GM19372 (cell line): Measurements from ENCODE around the gene CYP19A1.
"Not testable (repeated sequence)": the region's sequence is repeated elsewhere in the genome, so short reads cannot be mapped to it uniquely, and the experiment has no call there.

Source experiments
- ATAC-seq: cut with Tn5 transposase; IDR thresholded peaks from one replicate; pipeline ENCODE4 v1.9.1; 2021; ENCODE audit warnings: mild to moderate bottlenecking, low read depth, moderate library complexity; ENCODE audit not compliant: unreplicated experiment

The CYP19A1 gene

DNA sequence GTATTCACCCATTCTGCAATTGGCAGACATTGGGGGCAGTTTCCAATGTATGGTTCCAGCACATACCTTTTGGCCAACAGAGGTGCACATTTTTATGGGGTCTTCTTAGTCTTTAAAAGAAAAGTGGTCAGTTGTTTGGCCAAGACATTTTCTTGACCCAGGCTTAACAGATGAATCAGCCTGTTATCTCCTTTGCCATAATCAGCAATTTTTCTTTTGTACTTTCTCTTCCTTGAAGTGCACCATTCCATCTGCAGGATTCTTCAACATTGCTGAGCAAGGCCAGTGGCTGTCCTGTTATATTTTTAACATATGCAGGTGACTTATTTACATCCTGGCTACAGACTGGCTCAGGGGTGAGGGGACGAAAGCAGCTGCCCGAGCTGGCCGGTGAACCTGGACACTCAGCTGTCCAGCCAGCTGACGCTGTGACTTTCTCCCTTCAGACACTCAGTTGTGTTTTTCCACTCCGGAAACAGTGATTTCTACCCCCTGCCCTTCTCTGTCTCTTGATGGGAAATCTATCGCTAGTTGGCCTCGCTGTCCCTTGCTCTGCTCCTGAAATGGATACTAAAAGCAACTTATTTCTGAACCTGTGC lies 147.2 kb downstream of the CYP19A1 start:
- ATAC-seq = no peak

DNA sequence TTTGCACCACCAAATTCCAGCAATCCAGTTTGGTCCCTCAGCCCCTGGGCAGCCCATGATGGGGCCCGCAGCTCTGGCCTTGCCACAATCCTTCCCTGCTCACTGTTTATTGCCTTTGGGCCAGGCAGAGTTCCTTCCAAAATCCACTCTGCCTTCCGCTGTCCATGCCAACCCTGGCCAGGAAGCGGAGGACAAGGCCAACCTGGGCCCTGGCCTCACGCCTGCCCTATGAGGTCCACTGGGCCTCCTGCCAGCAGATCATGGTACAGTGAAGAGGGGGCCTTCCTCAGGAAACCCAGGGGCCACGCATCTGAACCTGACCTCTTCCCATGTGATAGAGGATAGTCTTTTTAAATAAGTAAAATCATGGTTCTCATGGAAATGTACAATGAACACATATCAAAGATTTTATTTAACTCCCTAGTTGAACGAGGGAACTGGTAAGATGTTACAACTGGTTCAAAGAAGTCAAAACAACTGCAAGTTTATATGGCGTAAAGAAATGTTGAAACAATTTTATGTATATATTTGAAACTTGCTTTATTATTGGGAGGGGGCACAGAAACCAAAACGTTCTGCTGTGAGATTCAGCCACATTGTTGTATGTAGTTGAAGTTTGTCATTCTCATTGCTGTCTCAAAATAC lies 147.8 kb downstream of the CYP19A1 start:
- no peak for ATAC-seq

DNA sequence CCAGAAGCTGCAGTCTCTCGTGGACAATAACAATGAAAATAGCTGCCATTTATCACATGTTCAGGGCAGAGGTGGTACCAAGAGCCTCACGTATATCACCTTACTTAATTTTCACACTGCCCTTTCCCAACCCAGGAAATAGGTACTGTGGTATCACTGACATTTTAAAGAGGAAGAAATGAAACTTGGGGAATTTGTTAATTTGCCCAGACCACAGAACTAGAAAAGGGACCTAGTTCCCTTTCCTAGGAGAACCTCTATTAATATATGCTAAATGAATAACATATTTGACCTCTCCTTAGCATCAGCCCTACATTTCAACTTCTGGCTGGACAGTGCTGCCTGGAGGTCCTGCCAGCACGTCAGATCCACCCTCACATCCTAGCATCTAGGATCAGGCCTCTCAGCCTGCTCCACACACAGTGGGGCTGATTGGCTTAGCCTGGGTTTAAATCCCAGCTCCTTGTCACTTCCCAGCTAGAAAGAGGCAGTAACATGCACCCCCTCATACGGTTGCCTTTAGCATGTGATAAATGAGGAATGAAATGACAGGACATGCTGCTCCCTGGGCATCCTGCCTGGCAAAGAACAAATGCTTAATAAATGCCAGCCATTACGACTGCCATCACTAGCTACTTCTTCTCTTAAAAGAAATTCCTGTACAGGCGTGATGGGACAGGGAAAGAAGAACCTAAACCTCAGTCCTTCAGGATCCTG lies 148.6 kb downstream of the CYP19A1 start:
- ATAC-seq = no peak

DNA sequence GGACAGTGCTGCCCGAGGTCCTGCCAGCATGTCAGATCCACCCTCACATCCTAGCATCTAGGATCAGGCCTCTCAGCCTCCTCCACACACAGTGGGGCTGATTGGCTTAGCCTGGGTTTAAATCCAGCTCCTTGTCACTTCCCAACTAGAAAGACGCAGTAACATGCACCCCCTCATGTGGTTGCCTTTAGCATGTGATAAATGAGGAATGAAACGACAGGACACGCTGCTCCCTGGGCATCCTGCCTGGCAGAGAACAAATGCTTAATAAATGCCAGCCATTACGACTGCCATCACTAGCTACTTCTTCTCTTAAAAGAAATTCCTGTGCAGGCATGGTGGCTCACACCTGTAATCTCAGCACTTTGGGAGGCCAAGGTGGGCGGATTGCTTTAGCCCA lies 149.6 kb downstream of the CYP19A1 start:
- not testable (repeated sequence) for ATAC-seq

DNA sequence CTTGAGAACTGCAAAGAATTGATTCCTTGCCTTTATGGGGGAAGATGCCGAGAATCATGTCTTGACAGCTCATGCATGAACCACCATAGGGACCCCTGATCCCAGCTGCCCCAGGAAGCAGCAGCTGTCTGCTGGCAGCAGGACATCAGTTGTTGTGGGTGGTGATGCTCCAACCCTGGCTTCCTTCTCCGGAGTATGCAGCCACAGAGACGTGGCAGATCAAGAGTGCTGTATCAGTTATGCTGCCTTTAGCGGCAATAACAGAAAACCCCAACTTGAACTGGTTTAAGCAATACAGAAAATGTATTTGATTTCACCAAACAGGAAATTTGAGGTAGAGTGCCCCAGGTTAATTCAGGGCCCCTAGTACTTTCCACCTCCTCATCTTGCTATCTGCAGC lies 151.5 kb downstream of the CYP19A1 start:
- ATAC-seq = no peak

DNA sequence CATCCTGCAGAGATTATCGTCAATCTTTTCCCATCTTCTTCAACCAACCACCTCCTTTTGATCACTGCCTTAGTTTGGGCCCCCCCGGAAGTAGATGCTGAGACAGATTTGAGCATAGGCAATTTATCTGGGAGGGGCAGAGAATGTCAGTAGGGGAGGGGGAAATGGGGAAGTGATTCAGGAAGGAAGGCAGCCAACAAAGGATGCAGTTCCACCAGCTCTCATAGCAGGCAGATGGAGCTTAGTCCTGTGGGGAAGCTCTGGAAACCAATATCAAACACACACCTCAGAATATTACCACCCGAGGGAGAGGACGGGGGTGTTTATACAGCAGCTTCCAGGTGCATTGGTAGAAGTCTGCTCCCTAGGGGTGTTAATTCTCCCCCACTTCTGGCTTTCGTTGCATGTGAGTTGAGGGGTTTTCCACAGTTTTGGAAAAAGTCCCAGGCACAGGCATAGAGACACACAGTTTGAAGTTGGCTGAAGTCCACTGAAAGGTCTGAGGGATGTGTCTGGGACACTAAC lies 152.2 kb downstream of the CYP19A1 start:
- ATAC-seq = no peak

DNA sequence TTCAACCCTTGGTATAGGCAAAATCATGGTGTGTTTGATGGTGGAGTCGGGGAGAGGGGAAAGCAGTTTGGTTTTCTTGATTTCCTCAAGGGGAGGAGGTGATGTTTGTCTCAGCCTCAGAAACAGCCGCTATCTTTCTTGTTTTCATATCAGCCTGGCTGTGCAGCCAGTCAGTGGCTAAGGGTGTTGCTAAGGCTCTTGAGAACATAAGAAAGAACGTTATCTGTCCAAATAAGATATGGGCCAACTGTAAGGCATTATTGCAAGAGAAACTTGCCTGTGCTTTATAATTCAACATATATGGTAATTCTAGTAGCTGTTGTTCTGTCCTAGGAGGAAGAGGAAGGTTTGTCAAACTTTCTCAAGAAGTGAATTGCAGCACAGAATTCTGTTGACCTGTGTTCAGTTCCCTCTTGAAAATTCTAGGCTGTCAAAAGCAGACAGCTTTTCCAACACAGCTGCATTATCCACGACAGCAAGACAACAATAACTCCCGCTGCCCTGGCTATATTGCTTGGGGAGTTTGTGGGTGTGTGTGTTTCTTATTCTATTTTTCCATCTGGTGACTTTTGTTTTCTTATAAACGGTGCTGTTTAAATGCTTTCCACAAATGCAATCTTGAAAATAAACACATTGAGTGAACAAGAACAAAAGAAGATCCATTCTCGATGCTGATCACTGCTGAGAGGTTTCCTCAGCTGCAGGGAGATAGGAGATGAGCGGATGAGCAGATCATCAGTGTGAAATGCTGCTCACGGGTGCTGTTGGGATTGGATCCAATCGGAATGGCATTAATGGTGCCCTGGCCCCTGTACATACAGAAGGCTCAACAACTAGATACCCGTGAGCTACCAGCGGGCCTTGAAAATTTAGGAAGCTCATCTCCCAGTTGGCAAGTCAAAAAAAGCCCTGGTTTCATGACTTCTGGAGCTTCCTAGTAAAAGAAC lies 152.9 kb downstream of the CYP19A1 start:
- no peak for ATAC-seq

DNA sequence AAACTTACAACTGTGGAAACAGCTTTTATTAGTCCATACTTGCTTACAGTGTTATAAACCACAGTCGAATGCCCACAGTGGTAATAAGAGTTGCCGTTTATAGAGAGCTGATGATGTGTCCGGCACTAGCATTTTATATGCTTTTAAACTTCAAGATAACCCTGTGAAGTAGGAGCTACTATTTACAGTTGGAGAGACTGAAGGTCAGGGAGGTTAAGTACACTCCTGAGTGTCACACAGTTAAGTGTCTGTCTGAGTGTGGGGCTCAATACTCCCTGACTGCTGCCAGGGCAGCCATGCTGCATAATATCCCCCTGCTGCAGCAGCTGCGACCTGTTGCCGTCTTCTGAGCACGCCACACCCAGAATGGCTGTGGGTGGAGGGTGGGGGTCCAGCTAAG lies 153.8 kb downstream of the CYP19A1 start:
- no peak for ATAC-seq

DNA sequence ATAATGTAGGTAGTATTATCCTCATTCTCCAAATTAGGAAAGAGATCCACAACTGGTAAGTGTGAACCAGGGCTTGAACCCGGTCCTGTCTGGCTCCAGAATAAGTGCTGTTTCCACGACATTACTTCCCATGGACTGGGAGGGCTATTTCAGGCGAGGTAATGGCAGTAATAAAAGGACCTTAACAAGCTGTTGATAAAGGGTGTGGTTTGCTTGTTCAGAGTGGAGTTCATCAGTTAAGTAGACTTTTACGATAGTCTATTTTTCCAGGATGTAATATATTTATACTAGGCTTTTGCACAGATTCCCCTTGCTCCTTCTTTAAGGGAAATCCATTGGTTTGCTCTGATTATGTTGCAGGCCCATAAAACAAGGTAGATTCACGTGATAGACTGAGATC lies 155.3 kb downstream of the CYP19A1 start:
- ATAC-seq = no peak

DNA sequence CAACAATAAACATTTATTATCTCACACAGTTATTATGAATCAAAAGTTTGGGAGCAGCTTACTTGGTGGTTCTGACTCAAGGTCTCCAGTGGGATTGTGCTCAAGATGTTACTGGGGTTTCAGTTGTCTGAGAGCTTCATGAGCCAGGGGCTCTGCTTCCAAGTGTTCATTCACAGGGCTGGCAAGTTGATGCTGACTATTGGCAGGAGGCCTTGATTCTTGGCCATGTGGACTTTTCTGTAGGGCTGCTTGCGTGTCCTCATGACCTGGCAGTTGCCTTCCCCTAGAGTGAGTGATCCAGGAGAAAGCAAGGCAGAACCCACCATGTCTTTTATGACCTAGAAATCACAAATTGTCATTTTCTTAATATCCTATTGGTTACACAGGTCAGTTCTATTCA lies 156.5 kb downstream of the CYP19A1 start:
- ATAC-seq = no peak

DNA sequence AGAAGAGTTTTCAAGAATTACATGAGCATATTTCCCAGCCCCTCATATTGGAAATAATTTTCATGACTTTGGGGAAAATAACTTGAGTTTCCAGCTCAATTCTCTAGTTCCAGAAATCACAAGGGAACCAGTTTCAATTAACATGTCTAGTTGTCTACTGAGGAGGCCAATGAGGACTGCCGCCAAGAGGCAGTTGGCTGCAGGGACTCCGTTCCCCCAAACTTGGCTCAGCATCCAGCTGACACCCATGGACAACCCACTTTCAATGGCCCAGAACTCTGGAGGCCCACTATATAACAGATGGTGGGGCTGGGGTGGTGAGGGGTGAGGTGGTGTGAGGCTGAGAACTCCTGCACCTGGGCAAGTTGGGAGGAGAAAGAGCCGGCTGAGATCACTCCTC lies 157.2 kb downstream of the CYP19A1 start:
- ATAC-seq = no peak

DNA sequence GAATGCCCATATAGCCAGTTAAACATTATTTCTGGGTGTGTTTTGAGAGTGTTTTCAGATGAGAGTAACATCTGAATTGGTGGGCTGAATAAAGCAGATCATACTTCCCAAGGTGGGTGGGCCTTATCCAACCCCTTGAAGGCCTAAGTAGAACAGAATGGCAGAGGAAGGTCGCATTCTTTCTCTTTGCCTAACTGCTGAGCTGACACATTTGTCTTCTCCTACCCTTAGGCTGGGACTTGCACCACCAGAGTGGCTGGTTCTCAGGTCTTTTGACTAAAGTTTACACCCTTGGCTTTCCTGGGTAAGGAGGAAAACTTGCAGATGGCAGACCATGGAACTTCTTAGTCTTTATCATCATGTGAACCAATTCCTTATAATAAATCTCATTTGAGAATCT lies 157.9 kb downstream of the CYP19A1 start:
- ATAC-seq = no peak

DNA sequence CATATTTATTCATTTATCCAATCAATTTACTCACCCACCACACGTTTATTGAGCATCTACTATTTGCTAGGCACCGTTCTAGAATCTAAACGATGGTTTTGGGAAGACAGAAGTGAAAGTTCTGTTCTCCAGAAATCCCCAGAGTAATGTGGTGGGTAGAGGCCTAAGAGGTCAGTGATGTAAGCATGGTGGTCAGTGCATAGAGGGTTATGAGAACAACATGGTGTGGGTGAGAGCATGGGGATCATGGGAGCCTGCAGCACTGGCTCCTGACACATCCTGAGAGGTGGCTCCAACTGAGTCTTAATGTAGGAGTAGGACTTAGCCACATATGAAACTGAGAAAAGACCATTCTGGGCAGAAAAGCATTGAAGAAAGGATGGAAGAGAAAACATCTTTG lies 158.4 kb downstream of the CYP19A1 start:
- no peak for ATAC-seq

DNA sequence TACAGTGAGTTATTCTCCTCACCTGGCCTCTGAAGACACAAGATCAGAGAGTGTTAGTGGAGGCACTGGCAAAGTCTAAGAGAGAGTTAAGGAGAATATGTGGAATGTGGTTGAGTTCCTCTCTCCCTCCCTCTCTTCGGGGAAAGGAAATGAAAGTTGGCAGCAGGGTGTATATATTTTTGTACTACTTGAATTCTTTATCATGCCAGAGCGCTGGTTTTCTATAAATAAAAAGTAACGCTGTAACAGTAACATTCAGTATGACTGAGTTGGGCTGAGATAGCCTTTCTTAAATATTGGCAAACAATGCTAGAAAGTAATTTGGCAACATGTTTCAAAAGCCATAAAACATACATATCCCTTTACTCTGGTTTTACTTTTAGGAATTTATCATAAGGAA lies 166.2 kb downstream of the CYP19A1 start:
- ATAC-seq = no peak

DNA sequence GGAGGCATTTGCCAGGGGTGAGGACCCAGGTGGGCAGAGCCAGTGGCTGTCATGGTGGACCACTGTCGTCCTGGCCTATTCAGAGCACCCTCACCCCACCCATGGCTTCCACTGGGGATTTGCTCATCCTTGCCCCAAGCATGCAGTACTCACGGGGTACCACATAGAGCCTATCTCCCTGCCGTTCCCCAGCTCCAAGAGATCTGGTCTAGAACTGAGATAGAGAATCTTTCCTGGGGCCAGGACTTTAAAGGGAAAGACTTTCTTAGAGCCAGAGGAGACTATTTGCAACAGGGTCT lies 166.8 kb downstream of the CYP19A1 start:
- no peak for ATAC-seq

DNA sequence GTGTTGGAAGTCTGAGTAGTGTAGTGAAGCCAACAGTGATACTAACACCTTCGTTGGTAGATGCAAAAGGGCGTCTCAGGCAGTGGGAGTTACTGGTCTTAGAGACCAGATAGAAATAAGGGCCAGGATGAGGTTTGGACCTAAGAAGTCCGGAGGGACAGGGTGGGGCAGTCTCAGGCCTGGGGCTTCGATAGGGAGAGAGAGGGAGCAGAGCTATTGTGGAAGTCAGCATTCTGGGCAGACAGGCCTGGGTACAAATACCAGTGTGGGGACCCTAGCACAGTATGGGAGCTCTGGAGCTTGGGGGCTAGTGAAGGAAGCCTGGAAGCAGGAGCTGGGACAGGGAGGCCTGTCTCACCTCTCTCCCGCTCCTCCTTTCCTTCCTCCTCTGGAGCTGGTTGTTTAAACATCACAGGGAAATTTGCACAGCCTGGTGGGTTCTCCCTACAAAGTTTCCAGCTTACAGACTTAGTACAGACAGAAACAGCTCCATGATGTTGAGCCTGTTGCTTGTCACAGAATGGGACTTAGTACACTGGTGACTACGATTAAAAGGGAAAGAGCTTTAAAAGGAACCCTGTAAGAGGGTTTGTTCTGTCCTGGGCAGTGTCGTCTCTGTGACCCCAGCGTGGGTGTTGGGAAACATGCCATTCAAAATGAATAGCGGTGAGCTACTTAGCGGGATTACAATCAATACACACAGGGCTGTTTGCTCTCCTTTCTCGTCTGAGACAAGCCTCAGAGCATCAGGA lies 167.3 kb downstream of the CYP19A1 start:
- no peak for ATAC-seq

DNA sequence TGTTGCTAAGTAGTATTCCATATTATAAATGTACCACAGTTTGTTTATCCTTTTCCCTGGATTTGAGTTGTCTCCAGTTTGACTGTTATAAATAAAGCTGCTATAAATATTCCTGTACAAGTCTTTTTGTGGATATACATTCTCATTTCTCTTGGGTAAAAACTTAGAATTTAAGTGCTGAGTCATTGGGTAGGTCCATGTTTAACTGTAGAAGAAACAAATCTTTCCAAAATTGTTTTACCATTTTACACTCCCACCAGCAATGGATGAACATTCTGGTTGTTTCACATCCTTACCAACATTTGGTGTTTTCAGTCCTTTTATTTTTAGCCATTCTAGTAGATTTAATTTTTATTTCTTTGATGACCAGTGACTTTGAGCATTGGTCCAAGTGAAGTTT lies 169.7 kb downstream of the CYP19A1 start:
- ATAC-seq = no peak

DNA sequence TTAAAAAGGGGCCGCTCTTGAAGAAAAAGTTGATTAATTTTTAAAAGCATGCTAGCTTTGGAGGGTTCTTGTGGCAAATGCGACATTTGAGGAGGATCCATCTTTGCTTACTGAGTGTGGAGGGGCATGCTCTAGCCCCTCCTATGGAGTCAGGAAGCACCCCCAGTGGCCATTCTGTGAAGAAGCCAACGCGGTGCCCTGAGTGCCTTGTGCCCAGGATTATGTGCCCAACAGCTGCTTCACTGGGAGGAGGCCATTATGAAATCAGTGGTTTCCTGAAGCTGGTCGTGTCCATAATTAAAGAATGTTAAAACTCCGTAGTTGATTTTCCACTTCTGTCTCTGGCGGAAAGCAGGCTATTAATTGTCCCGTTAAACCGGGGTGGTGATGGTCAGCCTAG lies 174.6 kb downstream of the CYP19A1 start:
- no peak for ATAC-seq

DNA sequence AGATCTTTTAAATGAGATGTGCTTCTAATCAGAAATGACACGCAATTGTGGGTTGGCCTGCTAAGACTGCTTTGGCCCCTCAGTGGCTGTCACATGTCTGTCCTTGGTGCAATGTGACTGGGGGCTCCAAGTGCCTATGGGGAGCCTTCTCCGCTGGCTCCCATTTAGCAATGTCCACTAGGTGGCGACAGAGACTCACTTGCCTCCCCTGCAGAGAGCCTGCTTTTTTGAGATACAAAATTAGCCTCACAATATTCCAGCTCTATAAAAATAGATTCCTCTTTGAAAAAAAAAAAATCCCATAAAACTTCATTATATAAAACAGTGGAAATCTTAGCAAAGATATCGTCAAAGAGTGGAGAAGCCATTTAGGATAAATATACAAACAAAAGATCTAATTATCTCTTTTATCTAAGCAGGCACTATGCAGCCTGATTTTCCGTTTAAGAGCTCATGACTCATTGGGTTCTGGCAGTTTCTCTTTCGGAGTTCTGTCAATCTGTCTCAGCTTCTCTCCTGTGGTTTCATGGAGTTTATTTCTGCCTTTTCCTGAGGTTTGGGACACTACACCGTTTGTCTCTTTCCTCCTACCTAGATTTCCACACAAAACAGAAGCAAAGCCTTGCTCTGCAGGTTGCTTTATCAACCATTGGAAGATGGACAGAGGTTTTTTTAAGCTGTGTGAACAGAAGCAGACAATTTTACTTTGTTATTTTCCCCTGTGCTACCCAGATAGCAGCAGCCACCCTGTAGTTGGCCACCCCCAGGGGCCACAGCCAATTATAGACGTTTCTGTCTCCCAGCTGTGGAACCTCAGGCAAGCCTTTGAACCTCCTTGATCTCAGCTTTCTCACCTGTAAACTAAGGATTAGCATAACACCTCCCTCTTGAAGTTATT lies 175.3 kb downstream of the CYP19A1 start:
- ATAC-seq = no peak
